Stimulated activated CD8-positive, alpha-beta memory T cell treated with anti-CD3 and anti-CD28 coated beads, Interleukin-12 subunit alpha, Interleukin-12 subunit beta, amount 100 ng/mL, for 24 hours (primary cell): Measurements from ENCODE around the gene ITIH4.

ENCODE experiments used
- DNase-seq: peaks from one replicate; pipeline ENCODE4 v3.0.0-alpha.2; 2020; ENCODE audit errors: extremely low read depth

Gene ITIH4

DNA sequence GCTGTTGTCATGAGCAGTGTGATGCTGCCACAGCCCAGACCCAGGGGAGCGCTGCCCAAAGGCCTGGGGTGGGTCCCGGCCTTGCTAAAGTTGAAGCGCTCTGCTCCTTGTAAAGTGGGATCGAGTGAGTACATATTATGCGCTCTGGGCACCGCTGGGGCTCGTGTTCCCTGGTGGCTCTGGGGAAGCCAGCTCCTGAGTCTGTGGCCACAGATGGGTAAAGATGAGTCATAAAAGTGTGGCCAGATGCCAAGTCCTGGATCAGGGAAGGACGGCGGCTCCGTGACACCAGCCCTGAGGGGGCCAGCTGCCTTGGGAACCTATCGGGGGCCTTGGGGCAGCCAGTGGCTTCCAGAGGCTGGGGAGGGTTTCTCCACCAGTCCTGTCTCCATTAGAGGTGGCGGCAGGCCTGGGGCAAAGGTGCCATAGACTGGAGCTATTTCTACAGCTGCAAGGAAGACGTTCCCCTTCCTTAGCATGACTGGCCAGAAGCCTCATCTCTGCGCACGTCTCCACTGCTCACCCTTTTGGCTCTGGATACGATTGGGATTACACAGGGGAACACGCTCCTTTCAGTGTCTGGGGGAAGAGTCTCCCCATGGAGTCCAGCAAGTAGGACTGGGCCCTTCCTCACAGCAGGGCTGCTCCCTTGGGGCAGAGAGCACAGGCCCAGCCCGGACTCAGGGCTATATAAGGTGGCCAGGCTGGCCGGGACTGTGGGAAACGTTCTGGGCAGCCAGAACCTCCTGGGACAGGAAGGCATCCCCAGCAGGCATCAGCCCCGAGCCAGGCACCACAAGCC lies 1.2 kb upstream of the ITIH4 start:
- no peak for DNase-seq

DNA sequence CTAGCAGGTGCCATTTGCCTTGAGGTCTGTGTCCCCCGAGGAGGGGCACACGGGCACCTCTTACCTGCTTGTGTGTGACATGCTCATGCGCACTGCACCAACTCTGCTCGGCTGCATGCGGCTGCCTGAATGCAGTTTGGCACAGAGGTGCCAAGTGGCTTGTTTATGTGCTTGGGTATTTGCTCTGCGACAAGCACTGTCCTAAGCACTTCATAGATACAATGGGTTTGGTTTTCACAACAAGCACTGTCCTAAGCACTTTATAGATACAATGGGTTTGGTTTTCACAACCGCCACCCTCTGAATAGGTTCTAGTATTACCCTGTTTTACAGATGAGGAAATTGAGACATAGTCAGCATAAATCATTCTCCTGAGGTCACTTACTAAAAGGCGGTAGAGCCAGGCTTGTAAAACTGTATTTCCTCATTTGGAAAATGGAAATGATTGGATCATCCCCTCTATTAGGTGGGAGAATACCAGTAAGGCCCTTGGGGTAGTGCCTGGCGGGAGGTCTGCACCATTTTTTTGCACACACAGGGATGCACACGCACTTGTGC lies 487 bp downstream of the ITIH4 start:
- DNase-seq: no peak

DNA sequence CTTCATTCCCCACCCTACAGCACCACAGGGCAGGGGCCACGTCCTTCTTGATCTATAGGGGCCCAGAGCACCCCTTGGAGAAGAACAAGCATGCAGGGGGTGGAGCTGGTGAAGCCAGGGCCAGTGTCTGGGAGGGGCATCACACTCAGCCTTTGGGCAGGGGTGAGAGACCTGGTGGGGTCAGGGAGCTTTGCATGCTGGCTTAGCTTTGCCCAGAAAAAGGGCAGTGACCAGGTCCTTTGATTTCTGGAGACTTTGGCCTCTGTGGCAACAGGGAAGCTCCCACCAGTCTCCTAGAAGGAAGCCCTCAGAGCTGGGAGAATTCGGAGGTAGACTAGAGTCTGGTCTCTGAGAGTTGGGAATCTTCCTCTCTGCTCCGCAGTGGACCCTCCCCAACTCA lies 990 bp downstream of the ITIH4 start:
- DNase-seq: no peak

DNA sequence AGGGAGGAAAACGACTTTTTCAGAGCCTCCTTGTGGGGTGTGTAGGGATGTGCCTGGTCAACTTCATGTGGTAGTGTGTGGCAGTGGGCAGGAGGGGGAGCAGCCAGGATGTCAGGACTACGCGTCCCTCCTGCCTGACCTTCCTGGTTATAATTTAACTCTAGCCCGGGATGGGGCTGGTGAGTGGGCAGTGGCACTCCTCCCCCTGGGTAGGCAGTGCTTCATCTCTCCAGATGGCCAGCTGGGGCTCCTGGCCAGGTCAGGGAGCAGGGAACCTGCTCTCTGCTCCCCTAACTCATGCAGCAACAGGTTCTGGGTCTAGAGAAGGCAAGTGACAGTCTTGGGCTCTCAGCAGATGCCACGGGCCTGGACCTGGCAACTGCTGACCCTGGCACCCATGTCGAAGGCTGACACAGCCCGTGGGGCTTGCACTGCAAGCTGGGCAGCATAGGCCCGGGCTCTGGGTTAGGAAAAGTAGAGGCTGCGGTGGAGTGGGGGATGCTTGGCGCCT lies 2.6 kb downstream of the ITIH4 start:
- no peak for DNase-seq

DNA sequence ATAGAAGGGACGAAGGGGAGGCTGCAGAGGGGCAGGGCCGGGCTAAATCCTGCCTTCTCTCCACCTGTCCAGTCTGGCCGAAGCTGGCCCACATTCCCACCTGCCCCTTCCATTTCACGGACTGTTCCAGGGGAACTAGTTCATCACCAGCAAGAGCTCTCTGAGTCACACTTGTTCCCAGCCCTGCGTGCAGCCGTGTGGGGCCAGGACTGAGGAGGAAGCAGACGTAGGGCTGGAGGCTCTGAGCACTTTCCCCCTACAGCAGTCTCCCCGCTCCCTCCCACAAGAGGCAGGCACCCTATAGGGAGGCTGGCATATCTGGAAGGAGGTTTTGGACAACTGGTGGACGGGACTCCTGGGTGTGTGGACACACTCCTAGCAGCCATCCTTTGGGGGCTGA lies 3.0 kb downstream of the ITIH4 start:
- no peak for DNase-seq

DNA sequence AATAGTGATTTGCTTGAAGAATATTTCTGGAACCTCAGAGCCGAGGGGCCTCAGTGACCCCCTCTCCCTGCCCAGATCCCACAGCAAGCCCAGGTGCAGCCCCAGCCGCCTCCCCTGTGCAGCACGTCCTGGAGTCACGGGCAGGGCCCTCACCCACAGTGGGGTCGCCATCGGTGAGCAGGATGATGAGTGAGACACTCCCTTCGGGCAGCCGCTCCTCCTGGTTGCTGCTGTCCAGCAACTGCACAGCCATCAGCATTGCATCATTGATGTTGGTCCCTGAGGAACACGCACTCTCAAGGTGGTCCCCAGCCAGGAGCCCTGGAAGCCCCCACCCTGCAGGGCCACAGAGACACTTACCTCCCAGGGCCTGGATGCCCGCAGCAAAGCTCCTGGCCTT lies 6.4 kb downstream of the ITIH4 start:
- DNase-seq: no peak

DNA sequence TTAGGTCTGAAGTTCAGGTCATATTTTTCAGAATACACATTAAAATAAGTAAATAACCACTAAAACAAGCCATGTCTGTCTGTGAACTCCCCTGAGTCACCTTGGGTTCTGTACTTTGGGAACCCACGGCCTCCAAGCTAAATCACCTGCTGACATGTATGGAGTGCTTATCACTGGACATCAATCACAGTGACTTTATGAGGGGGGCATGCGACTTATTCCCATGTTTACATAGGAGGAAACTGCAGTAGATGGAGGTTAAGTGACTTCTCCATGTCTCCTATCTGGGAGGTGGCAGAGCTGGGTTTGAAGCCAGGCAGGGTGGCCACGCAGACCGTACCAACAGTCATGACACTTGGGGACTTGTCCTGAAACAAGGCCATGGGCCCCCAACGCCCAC lies 8.1 kb downstream of the ITIH4 start:
- no peak for DNase-seq

DNA sequence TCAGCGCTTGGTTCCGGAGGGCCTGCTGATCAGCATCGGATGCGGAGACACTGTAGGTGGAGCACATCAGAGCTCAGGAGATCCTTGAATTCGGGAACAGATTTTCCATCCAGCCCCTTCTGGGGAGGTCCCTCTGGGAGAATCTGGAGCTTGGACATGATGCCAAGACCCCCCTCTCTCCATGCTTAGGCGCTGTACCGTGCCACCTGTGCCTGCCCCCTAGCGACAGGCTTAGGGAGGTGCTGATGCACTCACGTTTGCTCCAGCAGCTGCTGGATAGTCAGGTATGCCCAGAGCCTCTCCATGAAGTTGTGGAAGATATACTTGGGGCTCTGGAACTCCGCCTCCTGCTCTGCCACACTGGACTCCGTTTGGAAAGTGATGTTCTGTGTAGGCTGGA lies 9.7 kb downstream of the ITIH4 start:
- DNase-seq: no peak

DNA sequence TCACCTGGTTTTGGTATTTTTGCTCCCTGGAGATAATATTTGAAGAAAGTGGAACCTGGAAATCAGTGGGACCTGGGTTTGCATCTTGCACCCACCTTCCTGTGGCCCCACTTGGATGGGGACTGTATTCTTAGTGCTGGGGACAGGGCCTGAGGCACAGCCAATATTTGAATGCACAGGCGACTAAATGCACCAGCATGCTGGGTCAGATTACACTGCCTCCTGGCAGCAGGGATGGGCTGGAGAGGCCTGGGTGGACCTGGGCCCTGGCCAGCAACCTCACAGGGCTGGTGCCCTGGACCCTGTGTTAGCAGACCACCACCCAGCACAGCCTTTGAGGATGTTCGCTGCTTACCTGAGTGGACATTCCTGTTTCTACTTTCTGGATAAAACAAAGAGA lies 10.5 kb downstream of the ITIH4 start:
- DNase-seq: no peak

DNA sequence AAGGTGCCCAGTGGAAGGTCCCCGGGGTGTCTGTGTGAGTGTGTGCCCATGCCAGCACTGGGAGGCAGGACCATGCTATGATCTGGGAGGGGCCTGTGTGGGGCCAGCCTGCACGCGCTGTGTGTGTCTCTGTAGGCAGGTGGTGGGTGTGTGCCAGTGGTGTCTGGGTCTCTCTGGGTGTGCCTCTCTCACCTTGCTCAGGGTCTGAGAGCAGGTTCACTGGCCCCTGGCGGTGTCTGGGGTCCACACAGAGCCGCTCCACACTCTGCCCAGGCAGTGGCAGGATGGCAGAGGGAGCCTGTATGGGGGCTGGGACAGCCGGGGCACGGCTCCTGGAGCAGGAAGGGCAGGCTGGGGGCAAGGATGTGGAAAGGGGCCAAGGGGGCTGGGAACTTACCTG lies 12.6 kb downstream of the ITIH4 start:
- no peak for DNase-seq

DNA sequence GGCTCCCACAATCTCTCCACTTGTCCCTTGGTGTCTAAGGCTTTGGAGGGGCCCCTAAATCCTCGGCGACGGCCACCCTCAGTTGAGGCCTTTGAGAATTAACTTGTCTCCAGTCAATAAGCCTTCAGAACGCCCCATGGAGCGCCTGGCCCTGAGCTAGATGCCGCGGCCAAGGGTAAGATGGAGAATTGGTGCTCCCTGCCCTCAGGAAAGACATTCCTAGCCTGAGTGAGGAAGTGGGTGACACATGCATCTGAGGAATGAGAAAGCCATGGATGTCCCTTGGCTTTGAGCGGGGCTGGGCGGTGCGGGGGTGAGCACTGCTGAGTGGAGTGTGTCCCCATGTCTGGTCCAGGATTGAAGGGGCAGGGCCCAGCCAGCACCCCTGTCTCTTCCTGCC lies 13.3 kb downstream of the ITIH4 start:
- no peak for DNase-seq

DNA sequence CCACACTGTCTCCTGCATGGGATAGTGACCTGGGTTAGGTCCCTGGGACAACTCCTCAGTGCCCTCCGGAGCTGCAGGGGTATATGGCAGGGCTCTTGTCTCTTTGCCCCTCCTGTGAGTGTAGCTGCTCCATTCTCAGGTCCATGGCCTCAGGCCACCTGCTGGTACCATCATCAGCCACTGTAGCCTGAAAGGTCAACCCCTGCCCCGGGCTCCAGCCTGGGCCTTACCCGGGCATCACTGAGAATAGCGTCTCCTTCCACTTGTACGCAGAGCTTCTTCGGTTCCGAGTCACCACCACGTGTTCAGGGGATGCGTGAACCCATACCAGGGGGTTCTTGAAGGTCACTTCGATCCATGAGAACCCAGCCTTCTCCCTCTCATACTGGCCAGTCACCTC lies 13.8 kb downstream of the ITIH4 start:
- no peak for DNase-seq

DNA sequence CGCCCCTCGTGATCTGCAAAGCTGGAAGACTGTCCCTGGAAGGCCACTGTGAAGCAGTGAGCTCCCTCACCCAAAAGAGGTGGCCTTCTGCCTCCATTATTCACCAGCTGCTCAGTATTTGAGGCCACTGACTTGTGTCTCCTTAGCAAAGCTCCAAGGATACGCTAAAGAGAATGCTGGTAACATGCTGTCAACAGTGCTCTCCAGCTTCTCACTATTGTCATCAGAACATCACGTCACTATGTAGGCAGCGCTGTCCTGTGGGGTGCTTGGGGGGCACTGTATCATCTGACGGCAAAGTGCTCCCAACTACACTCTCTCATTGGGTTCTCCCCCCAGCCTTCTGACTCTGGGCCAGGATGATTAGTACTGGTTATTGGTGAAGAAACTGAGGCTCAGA lies 14.3 kb downstream of the ITIH4 start:
- DNase-seq: no peak

DNA sequence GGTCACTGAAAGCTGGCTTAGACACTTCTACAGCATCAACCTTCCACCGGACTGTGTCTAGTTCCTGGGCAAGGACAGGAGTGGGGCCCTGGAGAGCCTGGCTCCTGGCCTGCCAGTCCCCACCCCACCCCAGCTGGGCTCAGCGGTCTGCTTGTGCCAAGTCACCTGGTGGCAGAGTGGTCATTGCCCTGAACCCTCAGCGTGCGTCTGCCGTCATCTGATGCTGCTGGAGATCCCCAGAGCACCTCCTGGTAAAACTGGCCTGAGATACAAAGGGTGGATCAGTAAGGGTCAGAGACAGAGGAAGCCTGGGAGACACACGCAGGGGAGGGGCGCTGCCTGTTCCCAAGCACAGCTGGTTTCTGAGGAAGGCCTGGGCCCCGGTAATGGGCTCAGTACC lies 16.7 kb downstream of the ITIH4 start:
- DNase-seq: no peak

DNA sequence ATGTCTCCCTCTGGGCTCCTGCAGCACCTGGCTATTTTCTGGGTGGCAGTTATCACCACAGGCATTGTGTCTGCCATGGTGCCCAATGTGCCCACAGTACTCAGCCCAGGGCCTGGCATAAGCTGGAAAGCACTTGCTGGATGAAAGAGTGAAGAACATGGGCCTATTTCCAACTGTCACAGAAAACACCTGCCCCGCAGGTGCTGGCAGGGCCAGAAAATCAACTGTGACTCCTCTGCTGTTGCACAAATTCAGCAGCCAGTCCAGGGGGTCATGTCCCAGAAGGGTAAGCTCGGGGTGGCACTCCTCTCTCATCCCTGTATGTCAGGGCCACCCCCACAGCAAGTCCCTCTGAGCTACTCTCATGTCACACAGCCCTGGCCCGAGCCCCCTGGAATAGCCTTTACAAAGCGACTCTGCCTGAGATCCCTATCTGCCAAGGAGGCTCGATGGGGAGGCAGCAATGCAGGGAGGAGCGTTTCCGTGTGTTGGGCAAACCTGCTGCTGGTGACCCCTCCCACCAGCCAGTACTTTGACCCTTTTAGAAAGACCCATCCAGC lies 18.9 kb downstream of the ITIH4 start:
- no peak for DNase-seq

DNA sequence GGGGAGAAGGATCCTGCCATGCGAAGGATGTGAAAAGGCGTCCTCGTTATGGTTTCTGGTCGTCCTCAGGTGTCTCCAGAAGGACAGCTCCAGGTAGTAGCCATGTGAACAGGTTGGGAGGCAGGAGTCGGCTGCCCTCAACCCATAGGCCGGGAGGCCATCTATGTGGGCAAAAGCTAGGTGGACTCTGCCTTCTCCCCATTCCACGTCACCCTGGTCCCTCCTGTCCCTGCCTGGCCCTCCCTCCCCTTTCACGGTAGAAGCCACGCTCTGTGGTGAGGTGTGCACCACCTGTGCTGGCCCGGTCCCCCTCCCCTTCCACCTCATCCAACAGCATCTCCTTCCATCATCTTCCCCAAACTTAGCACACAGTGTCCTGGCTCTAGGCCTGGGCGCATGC lies 19.5 kb downstream of the ITIH4 start:
- DNase-seq: no peak

DNA sequence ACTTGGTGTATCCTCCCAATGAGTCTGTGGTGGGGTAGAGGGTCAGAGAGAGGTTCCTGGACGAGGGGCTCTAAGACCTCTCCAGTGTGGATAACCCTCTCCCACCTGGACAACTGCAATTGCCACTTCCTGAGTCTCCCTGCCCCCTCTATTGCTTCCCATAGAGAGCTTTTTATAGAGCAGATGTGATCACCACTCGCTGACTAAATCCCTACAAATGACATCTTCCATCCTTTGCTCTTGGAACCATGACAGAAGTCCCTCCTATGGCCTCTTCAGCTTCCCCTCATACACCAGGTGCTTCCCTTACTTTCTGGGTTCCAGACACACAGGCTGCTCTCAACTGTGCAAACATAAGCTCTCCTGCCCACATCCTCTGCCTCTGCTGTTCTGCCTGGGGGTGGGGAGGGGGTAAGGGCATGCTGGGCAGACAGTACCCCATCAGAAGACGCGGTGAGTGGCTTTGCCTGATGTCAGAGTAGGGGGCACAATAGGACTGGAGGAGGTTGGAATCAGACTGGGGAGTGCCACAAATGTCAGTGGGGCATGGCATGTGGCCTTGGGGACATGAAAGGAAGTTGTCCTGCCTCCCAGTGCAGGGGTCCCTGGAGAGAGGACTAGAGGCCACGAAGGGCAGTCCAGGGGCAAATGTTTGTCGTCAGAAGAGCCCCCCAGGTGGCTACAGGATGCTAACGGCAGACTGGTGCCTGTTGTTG lies 20.7 kb downstream of the ITIH4 start:
- no peak for DNase-seq

DNA sequence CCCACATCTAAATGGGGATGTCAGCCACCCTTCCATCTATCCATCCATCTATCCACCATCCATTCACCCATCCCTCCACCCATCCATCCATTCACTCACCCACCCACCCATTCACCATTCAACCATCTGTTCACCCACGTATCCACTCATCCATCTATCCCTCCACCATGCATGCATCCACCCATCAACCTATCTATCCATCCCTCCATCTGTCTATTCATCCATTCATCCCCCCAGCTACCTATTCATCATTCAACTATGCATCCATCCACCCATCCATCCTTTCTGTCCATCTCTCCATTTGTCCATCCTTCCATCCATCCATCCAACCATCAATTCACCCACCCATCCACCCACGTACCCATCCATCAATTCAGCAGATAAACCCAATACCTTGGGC lies 21.3 kb downstream of the ITIH4 start:
- DNase-seq: no peak

DNA sequence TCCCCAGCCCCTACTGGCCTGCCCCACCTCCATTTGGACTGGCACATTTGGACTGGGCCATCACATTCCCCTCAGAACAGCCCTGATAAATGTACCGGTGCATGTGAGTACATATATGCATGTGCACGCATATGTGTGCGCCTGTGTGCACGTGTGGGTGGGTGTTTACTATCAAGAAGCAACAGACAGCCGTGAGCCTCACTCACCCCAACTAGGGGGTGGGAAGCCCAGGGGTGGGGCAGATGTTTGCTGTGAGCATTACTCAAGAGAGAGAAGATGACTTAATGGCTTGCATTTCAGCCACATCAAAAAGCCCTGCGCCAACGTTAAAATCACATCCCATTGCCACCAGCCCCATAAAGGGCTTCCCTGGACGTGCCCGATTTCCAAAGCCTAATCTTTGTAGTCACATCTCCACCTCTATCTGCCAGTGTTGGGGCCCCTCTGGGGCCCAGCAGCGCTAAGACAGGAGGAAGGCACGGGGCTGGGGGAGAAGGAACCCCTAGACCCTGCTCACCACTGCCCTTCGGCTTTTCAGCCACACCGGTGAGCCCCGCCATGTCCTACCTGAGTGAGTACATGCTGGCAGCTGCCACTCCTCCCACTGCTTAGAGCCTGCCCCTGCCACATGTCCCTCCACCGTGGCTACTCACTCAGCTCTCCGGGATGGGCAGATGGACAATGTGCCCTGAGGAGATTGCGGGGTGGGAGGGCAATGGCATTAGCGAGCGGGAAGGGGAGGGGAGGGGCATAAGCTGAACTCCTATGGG lies 25.0 kb downstream of the ITIH4 start:
- DNase-seq: no peak

DNA sequence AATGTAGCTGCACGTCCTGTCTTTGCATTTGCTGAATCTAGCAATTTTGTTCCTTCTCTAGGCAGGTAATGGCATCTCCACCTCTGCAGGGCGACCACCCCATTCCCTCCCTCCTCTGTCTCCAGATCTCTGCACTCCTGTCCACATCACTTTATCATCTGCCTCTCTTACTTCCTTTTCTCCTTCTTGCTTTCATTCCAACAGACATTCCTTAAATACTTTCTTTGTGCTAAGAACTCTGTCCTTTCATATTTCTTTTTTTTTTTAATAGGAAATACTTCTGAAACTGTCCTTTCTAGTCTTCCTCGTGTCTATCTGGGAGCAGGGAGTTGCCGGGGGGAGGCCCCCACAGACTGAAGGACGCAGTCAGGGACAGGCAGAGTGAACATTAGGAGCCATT lies 28.6 kb downstream of the ITIH4 start:
- no peak for DNase-seq

DNA sequence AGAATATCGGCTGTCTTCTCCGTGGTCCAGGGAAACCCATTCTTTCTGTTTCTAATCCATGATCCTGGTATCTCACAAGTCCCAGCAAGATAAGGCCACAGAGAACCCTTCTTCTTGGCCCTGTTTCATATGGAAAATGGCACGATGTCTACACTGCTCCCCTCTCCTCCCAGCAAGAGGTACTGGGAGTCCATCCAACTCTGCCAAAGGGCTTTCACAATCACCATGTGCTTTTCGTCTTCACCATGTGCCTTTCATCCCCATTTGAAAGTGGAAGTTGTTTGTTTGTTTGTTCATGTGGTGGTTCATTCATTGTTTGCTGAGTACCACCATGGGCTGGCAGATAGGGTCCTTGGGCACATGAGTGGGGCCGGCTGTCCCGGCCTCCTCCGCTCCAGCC lies 30.4 kb downstream of the ITIH4 start:
- no peak for DNase-seq

DNA sequence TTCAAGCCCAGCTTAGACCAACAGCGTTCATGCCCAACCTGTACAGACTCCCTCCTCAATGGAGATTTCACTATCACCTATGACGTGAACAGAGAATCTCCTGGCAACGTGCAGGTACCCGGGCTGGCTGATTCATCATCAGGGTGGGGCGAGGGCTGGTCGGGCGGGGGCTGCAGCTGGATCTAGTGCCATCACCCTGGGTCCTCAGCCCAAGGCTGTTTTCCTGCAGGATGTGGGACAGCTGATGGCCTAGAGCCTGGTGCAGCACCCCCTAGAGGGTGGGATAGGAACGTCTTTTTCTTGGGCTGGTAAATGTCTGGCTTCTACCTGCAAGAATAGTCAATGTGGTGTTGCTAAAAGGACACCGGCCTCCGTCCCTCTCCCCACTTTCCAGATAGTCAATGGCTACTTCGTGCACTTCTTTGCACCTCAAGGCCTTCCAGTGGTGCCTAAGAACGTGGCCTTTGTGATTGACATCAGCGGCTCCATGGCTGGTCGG lies 31.4 kb downstream of the ITIH4 start:
- DNase-seq: no peak
